Omental fat pad (tissue), 4 donors: ENCODE results near the gene RPS6KL1. TPM values are rescaled to one million over a fixed set of nuclear protein-coding genes. Genes with fewer than 3 reads are reported as not detected.

Source experiments
- ATAC-seq: fragments of 150-250 bp; one replicate; pipeline ENCODE4 v1.9.1; 2016; ENCODE audit warnings: mild to moderate bottlenecking, moderate library complexity; ENCODE audit not compliant: low FRiP score
- DNase-seq: peaks from one replicate; pipeline ENCODE4 v3.0.0-alpha.2; 2019; ENCODE audit warnings: low spot score
- total RNA-seq, 4 donors: library from RNA; depleted of rRNA; stranded (reverse); fragments of >200 nt; gene quantifications; one replicate each; pipeline ENCODE4 v1.1.0, GENCODE V29; 2016
- TF ChIP-seq, protein P1 (sequence below), 3 donors: fragments of 450-650 bp; IDR thresholded peaks; one replicate each; pipeline ENCODE4 v1.5.1; 2016 to 2017; ENCODE audit warnings: antibody characterized with exemption in 3 of 3, mild to moderate bottlenecking in 3 of 3, moderate library complexity in 2 of 3

Gene RPS6KL1
- total RNA-seq, 4 donors from 2014 or later = 1.3 to 5.2 (median 1.5) TPM

- no peak for ATAC-seq
- TF ChIP-seq, protein P1, sequence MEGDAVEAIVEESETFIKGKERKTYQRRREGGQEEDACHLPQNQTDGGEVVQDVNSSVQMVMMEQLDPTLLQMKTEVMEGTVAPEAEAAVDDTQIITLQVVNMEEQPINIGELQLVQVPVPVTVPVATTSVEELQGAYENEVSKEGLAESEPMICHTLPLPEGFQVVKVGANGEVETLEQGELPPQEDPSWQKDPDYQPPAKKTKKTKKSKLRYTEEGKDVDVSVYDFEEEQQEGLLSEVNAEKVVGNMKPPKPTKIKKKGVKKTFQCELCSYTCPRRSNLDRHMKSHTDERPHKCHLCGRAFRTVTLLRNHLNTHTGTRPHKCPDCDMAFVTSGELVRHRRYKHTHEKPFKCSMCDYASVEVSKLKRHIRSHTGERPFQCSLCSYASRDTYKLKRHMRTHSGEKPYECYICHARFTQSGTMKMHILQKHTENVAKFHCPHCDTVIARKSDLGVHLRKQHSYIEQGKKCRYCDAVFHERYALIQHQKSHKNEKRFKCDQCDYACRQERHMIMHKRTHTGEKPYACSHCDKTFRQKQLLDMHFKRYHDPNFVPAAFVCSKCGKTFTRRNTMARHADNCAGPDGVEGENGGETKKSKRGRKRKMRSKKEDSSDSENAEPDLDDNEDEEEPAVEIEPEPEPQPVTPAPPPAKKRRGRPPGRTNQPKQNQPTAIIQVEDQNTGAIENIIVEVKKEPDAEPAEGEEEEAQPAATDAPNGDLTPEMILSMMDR (IDR thresholded peaks at IDR 0.05) = no peak
- DNase-seq = no peak
These were observed 1.0 kb upstream of the RPS6KL1 start for GRCh38 chr14:74924061-74924460.

- TF ChIP-seq, protein P1 (IDR thresholded peaks at IDR 0.05) = no peak
- no peak for DNase-seq
- ATAC-seq = no peak
These were observed 891 bp downstream of the RPS6KL1 start for GRCh38 chr14:74921987-74922751.

DNA sequence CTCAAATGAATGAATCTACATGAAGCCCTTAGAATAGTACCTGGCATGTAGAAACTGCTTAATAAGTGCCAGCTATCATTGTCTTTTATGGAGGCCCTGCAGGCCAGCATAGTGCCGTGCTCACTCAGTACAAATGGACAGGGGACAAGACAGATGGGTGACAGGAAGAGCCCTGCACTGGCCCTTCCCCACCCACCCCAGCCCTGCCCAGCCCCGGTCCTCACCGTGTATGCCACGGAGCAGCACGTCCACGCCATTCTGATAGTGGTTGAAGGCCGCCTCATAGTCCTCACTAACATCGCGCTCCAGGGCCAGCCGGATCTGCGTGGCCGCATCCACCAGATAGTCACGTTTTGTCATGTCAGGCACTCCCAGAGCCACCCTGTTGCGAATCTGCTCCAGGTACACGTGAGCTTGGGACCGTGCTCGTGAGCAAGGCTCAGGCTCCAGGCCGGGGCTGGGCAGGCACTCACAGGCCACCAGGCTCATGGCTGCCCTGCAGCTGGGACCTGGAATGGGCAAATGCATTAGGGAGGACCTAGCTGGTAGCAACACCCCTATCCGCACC lies 1.9 kb downstream of the RPS6KL1 start:
- no peak for ATAC-seq
- DNase-seq = no peak
- TF ChIP-seq, protein P1 (IDR thresholded peaks at IDR 0.05) = no peak

- DNase-seq = no peak
- no peak for ATAC-seq
- TF ChIP-seq, protein P1 (IDR thresholded peaks at IDR 0.05) = no peak
These were observed 2.8 kb downstream of the RPS6KL1 start for GRCh38 chr14:74920281-74920680.

DNA sequence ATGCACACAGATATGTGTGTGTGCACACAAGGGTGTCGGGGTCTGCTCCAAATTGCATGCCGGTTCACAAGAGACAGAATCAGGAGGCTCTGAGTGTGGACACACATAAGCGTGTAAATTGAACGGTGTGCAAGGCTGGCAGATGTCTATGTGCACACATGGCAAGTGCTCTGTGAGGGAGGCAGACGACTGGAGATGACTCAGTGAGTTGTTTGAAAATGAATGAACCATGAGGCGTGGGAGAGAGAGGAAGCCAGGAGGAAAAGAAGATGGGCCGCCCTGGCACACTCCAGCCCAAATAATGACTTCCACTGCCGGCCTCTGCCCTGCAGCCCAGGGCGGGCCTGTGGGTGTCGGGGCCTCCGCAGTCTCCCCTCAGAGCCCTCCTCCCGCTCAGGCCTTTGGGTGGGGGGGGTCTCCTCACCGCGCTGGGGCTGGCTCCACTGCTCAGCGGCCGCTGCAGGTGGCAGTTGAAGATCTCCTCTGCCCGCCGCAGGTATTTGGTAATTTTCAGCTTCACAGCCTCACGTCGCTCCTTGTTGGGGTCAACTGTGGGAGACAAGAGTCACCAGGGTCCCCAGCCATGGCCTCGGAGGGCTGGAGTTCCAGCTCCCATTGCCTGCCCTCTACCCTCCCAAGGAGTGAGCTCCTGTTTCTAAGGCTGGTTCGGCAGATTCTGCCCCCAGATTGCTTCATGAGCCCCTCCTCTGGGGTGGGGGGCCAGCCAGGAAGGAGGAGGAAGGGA lies 3.5 kb downstream of the RPS6KL1 start:
- ATAC-seq = peak; percentile 59
- TF ChIP-seq, protein P1 (IDR thresholded peaks at IDR 0.05) = no peak
- DNase-seq = no peak

DNA sequence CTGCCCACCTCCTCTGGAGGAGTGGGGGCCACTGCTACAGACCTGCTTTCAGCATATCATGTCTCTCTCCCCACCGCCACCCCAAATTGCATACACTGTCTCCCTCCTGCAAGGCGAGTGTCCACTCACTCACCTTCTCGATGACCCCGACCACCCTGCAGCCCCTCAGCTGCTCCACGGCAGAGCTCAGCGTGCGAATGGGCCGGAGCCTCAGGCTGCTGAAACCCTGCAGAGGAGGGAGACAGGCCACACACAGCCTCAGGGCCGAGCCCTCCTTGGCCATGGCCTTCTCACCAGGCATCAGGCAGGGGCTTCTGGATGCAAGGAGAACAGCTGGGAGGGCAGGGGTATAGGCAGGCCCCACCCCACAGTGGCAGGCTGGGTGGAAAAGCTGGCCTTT lies 4.7 kb downstream of the RPS6KL1 start:
- TF ChIP-seq, protein P1 (IDR thresholded peaks at IDR 0.05) = no peak
- DNase-seq = no peak
- ATAC-seq = no peak
